GM12873 (cell line): ENCODE measurements around the gene STAG2.

Source experiments
- TF ChIP-seq, protein P1 (sequence below): IDR thresholded peaks from 2 replicates; pipeline ENCODE4 v1.5.1; 2012; ENCODE audit warnings: low read depth, mild to moderate bottlenecking, moderate library complexity, low read length, control low read depth; ENCODE audit not compliant: insufficient read depth; ENCODE audit errors: missing control alignments

The STAG2 gene

DNA sequence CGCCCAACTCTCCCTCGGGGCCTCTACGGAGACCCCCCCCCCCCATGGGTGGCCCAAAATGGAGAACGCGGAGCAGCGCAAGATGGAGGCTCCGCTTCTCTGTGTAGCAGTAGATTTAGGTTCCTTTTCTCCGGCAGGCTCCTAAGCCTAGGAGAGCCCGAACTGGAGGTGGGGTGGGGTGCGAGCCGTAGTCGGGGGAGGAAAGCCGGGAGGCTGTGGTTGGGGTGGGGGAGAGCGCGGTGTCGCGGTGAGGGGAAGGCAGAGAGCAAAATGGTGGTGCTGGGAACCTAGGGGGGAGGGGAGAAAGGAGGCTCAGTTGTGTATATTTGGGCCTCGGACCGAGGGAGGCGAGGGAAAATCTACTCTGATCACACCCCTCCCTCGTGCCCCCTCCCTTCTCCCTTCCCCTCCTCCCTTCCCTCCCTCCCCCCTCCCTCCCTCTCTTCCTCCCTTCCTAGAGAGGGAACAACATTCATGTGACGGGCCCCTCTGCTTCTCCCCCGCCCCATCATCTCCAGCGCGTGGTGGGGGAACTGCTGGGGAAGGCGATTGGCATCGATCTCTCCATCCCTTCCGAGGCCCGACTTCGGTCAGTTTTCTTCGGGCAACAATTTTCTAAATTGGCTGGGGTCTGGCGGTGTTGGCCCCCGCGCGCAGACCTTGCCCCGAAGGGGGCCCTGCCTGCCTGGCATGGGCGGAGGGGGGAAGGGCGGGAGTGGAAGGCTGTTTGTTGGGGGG lies at the start of gene STAG2:
Gene STAG2 (plus strand): TSS at position 439 of the 738 bp plus-strand sequence. CDS start 60,922 bp downstream, outside the sequence.
- TF ChIP-seq, protein P1, sequence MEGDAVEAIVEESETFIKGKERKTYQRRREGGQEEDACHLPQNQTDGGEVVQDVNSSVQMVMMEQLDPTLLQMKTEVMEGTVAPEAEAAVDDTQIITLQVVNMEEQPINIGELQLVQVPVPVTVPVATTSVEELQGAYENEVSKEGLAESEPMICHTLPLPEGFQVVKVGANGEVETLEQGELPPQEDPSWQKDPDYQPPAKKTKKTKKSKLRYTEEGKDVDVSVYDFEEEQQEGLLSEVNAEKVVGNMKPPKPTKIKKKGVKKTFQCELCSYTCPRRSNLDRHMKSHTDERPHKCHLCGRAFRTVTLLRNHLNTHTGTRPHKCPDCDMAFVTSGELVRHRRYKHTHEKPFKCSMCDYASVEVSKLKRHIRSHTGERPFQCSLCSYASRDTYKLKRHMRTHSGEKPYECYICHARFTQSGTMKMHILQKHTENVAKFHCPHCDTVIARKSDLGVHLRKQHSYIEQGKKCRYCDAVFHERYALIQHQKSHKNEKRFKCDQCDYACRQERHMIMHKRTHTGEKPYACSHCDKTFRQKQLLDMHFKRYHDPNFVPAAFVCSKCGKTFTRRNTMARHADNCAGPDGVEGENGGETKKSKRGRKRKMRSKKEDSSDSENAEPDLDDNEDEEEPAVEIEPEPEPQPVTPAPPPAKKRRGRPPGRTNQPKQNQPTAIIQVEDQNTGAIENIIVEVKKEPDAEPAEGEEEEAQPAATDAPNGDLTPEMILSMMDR = no peak

DNA sequence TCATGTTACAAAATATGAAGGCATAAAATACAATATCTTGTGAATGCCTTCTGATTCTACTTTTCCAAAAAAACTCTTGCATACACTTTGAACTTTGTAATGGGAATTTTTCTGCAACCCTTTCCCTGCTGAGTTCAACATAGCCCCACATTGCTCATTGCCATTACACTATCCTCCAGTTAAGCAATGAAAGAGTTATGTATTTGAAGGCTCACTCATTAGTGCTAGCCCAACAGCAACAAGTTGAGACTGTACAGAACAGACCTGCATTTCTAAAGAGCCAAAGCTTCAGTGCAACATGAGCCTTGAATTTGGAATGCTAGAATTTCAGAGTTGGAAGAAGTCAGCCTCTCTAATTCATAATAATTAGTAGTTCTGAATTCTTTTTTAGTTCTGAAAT lies 44.4 kb upstream of the STAG2 start:
- TF ChIP-seq, protein P1 = no peak

DNA sequence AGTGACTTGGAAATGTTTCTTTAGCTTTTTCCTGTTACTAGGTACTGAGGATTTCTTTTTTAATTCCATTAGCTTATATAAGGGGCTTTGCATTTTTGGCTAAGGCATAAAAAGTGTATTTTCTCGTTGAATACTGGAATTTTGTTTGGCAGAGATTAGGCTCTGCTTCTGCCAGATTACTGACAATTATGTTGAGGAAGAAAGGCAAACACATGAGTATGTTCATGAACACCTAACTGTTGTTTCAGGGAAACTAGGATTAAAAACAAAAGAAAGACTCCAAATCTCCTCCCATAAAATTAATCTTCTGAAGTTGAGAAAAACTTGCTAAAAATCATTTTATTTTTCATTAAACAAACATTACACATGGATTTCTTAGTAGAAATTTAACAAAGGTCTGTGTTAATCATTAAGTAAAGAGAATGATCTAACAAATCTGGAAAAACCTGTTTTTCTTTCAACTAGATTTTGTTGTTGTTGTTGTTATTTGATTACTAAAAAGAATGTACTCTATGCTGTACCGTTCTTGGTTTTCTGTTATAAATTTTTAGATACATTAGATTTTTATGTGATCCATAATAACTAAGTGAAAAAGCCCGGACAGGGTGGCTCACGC lies 43.3 kb upstream of the STAG2 start:
- TF ChIP-seq, protein P1 = no peak

DNA sequence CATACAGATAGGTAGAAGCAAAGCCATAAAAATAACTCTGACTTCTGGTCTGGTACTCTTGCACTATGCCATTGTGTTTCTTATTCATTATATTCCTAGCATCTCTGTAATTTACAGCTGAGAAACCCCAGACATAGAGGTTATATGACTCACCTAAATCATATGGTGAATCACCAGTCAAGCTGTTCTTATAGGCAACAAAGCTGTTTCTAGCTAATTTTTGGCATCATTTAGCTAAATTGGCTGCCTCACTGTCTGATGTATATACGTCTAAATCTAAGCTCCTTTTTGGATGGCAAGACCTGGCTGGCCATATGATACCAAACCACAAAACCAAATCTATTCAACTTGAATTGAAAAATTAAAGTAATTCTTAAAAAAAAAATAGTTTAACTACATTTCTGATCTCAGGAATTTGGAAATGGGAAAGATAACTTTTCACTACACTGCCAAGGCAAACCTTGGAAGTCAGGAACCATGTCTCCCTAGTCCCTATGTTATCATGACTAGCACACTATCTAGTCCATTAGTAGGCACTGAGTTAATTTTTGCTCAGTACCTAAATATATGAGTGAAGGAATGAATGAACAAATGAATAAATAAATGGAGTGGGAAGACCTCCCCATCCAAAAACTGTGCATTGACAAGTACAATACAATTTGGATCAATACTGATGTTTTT lies 41.3 kb upstream of the STAG2 start:
- TF ChIP-seq, protein P1 = no peak

DNA sequence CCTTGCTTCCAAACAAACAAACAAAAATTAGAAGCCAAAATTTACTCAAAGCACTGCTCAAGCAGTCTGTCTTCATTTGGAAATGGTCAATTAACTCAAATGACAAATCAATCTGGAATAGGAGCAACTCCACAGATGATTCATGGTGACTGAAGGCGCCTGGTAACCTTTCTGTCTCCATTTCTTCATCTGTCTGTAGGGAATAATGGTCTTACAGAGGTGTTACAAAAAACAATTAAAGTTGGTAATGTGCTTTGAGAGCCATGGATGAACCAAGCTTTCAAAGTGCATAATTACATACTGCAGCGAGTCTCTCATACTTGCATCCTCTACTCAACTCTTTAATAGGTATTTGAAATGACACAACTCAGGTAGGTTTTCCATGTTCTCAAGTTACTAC lies 38.3 kb upstream of the STAG2 start:
- TF ChIP-seq, protein P1 = no peak

DNA sequence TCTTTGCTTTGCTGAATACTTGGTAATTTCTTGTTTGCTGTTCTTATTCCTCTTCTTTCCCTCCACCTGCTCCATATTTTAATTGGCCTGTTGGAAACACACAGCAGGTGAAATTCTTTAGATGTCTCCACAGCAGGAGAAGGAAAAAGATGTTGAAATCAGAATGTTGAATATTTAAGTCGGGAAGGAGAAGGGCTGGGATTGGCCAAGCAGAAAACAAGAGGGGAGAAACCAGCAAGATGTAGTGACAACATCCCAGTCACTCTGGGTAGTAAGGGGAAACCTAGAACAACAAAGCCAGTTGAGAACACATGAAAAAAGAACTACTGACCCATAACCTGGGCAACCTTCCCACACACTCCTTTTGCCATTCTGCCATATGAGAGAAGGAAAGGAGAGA lies 37.3 kb upstream of the STAG2 start:
- TF ChIP-seq, protein P1 = no peak

DNA sequence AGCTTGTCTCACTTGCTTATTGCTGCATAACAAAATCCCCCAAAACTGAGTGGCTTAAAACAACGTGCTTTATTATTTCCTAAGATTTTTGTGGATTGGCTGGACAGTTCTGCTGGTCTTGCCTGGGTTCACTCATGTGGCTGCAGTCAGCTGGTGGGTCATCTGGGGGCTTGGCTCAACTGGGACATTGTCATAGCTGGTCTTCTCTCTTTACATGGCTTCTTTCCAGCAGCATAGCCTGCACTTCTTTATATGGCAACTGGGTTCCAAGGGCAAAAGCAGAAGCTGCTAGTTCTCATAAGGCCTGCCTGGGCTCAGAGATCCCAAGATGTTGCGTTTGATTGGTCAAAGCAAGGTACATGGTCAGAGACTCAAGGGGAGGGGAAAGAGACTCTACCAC lies 33.7 kb upstream of the STAG2 start:
- TF ChIP-seq, protein P1 = no peak
